Bronchial epithelial cell (primary cell): ENCODE data around the gene ANP32B. TPM values are rescaled to one million over a fixed set of nuclear protein-coding genes. Genes with fewer than 3 reads are reported as not detected.

Experiments used
- DNase-seq: peaks from one replicate; pipeline ENCODE4 v3.0.0-alpha.2; 2010; ENCODE audit warnings: low read depth
- FAIRE-seq: peaks from 2 replicates; lab custom pipeline; 2011; peaks lifted over from hg19 to GRCh38; lab: Jason Lieb, UNC
- H3K27me3 ChIP-seq: 2 replicates; pipeline ENCODE4 v1.5.1; 2011; ENCODE audit warnings: low read length; ENCODE audit not compliant: control insufficient read depth, insufficient read depth
- H3K36me3 ChIP-seq: 2 replicates; pipeline ENCODE4 v1.5.1; 2011; ENCODE audit warnings: low read length; ENCODE audit not compliant: control insufficient read depth, insufficient read depth
- H3K4me3 ChIP-seq: 2 replicates; pipeline ENCODE4 v1.5.1; 2011; ENCODE audit warnings: mild to moderate bottlenecking, low read depth, low read length, control low read depth
- total RNA-seq: library from RNA; depleted of rRNA; stranded (reverse); fragments of >200 nt; gene quantifications from 2 replicates; pipeline ENCODE4 v1.2.1, GENCODE V29; 2014
- TF ChIP-seq, protein P1 (sequence below): IDR thresholded peaks from 2 replicates; pipeline ENCODE4 v1.5.1; 2011; ENCODE audit warnings: mild to moderate bottlenecking, moderate library complexity, low read length, control low read depth, inconsistent platforms; ENCODE audit not compliant: insufficient read depth, severe bottlenecking

ANP32B gene
- total RNA-seq, 1 donor from 2014 or later = 7.1 TPM

DNA sequence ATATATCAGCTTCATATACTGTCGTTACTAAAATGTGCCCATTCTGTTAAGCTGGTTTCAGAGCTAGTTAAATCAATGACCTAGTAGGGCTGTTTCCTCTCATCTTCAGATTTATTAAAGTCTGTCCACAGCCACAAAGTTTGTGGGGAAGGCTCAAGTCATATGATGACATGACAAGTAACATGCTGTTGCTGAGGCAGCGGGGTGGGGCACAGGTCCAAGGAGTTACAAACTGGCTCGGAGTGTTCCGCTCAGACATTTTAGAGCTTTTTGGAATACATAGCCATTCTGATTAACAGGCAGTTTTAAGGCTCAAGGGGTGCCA, 2.7 kb upstream of the ANP32B start:
- no peaks in the 10 kb centered on the region for H3K27me3 ChIP-seq
- FAIRE-seq = no peak
- H3K4me3 ChIP-seq = no peak overlapping the region
- no peaks in the 10 kb centered on the region for H3K36me3 ChIP-seq
- no peak for DNase-seq
- TF ChIP-seq, protein P1, sequence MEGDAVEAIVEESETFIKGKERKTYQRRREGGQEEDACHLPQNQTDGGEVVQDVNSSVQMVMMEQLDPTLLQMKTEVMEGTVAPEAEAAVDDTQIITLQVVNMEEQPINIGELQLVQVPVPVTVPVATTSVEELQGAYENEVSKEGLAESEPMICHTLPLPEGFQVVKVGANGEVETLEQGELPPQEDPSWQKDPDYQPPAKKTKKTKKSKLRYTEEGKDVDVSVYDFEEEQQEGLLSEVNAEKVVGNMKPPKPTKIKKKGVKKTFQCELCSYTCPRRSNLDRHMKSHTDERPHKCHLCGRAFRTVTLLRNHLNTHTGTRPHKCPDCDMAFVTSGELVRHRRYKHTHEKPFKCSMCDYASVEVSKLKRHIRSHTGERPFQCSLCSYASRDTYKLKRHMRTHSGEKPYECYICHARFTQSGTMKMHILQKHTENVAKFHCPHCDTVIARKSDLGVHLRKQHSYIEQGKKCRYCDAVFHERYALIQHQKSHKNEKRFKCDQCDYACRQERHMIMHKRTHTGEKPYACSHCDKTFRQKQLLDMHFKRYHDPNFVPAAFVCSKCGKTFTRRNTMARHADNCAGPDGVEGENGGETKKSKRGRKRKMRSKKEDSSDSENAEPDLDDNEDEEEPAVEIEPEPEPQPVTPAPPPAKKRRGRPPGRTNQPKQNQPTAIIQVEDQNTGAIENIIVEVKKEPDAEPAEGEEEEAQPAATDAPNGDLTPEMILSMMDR = no peak

DNA sequence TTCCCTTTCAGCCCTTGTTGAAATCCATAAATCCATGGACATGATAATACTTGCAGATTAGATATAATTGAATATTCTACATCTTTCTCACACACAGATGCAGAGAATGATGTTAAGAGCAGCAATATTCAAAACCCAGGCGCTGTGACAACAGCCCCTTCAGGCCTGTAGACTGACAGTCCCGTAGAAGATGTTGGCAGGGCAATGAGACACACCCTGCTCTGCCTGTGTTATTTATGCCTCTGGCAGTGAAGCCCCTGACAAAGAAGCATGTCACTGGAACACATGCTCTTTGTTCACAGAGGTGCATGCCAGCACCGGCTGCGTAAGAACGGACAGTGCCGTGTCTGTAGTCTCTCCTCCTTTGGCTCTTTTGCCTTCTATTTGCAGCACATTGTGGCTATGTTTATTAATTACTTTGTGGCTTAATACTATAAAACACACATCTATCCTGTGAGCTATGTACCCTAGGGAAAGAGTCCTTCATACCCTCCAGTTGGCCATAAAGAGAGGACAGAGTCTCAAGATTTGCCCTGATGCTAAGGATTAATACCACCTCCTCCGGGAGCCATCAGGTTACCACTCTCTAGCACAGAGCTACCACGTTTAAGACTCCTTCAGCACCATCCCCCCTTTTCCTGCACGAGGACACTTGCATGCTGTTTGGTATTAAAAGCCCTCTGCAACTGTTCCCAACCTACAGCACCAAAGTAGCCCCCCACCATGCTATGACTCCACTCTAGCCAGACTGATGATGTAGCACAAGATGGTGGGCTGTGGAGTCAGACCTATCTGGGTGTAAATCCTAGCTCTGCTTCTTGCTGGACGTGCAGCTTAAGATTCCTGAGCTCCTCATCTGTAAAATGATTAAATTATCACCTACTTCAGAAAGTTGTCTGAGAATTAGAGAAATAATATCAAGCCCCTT, 2.0 kb upstream of the ANP32B start:
- Histone ChIP-seq H3K4me3 (no peak overlapping the region), H3K36me3 (no peaks in the 10 kb centered on the region), H3K27me3 (no peaks in the 10 kb centered on the region)
- TF ChIP-seq, protein P1 = no peak
- DNase-seq (no peak), FAIRE-seq (no peak)

DNA sequence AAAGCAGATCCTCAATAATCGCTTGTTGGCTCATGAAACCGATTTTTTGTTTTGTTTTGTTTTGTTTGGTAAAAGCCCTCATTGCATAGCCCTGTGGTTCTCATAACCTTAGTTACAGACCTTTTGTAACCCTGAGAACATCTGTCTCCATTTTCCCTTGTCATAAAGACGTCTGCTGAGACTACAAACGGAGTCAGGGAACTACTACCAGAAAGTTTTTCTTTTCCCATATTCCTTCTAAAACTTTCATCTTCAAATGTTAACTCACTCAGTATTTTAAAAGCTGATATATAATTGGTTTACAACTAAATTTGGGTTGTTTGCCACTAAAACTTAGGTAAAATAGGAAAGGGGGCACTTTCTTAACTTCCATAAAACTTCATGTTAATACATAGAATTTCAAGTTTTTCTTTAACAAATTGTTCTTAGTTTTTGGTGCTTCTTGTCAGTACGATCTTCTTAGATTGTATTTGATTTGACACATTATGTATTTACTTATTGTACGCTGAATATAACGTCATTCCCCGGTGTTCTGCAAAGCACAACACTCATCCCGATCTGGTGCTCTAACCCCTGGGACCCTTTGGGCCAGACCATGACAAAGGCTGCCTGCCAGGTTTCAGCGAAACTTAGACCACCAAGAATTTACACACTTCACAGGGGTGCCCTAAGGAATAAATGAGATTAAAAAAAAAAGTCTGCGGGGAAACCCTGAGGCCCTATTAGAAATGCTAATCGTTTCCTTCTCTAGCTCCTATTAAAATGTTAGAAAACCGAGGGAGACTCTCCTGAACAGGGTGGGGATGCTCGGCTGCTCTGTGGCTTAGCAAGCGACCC, 1.1 kb upstream of the ANP32B start:
- H3K4me3 ChIP-seq = peak overlapping the region; percentile 92
- DNase-seq (peak; percentile 3), FAIRE-seq (no peak)
- TF ChIP-seq, protein P1 = no peak
- no peaks in the 10 kb centered on the region for H3K27me3 ChIP-seq
- H3K36me3 ChIP-seq = no peaks in the 10 kb centered on the region

DNA sequence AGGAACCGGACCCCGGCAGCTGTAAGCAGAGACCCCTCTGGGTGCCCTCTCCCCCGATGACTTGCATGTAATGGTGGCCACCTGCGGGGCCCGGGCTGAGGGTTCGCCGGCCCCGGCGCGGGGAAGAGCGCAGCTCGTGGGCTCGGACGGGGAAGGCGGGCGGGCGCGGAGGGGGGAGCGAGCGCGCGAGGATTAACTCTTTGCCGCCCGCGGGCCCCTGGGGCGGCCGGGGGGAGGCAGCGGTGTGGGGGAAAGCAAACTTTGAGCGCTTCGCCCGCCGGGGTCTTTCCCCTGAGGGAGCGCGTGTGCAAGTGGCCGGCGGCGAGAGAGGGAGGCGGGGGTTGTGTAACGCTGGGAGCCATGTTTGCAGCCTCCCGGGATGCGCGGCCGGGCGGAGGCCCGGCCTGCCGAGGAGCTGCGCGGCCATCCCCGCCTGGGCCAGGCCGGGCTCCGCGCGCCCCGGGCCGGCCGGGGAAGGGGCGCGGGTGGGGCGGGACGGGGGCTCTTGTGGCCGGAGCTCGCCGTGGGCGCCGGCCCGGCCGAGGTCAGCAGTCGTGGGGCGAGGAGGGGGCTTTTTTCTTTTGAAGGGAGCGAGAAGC, 547 bp downstream of the ANP32B start:
- peak overlapping the region; percentile 92 for H3K4me3 ChIP-seq
- no peaks in the 10 kb centered on the region for H3K36me3 ChIP-seq
- FAIRE-seq (no peak), DNase-seq (peak; percentile 1)
- TF ChIP-seq, protein P1 = no peak
- no peaks in the 10 kb centered on the region for H3K27me3 ChIP-seq

DNA sequence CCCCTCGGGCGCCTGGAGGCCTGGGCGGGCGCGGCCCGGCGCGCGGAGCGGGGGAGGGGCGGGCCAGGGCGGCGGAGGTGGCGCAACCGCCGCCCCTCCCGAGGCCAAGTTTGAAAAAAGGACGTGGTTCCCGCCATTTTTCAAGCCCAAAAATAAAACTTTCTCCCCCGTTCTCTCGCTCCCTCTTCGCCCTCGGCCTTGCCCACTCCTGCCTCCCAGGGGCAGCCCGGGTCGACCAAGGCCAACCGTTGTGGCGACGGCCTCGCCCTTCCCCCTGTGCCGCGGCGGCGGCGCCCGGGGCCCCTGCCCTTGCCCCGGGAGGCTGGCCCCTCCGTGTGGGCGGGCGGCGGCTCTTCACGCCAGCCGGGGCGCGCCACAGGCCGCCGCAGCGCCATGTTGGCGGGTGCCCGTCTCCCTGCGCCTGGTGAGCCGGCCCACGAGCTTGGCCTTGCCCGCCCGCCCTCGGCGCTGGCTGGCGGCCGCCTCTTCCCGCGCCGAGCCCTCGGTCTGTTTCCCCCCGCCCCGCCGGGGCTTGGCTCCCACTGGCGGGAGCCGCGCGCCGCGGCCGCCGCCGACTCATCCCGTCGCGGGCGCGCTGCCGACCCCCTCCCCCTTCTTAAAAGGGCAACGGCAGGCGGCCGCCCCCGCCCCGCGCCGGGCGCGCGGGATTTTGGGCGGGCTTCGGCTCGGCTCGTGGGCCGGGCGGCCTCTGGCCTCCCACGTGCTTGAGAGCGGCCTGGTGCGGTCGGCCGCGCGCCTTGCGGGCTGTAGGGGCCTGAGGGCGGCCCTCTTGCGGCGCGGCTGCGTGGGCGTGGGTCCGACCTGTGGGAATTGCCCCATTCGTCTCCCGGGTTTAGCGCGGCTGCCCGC, 1.3 kb downstream of the ANP32B start:
- DNase-seq (peak; percentile 32), FAIRE-seq (no peak)
- peak overlapping the region; percentile 92 for H3K4me3 ChIP-seq
- TF ChIP-seq, protein P1 = no peak
- no peaks in the 10 kb centered on the region for H3K36me3 ChIP-seq
- no peaks in the 10 kb centered on the region for H3K27me3 ChIP-seq
